ENCODE results near the gene ZNF335.

ZNF335 gene

DNA sequence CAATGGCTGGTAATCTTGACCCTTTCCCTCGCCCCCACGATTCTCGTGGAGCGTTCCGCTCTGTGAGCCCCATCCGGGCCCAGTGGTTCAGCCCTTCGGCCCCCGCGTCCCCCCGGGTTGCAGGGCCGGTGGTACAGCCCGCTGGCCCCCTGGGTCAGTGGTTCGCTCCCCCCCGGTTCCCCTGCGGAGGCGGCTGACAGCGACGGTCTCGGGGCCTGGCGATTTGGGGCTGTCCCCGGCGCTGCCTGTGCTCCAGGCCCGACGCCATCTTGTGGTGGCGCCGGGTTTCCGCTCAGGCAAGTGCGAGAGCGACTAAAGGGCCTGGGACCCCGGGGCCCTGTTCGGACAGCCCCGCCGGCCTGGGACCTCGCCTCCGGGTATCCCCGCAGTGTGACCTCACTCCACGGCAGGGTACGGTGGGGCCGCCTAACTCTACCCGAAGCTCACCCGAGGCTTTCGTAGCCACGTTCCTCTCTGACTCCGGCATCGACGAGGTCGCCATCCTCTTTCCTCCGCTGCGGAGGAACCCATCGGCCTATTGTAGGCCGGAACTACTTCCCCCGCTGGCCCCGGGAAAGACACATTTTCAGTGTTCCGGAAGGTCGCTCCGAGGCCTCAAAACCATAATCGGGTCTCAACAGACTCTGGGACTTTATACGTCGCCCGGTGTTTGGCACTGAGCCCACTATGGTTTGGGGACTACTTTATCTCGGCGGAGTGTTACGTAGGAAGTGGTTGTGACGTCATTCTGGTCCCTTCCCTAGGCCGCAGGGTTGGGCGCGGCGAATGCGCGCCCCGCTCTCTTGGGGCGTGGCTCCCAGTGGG, at the start of gene ZNF335:
Gene ZNF335 (minus strand): TSS at position 529 of the 825 bp plus-strand sequence. CDS start 793 bp downstream, outside the sequence.
- DNase-seq (ENCODE audit: low read depth in 2 of 2) = peak; percentile 89 to 90

DNA sequence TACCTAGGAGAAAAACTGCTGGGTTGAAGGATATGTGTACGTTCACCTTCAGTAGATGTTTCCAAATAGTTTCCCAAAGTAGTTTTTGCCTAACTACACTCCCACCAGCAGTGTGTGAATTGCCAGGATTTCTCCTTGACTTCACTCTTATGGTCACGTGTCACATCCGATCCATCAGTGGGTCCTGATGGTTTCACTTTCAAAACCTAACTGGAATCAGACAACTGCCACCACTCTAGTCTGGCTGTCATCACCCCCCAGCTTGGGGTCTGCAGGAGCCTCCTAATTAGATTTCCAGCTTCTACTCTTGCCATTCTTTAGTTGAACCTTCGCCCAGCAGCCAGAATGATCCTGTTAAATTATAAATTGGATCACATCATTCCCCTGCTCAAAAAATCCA, 48.6 kb upstream of the ZNF335 start:
- DNase-seq (ENCODE audit: low read depth in 2 of 2) = no peak

GRCh38 chr20:46018611-46019010, 46.6 kb upstream of the ZNF335 start:
- no peak for DNase-seq (ENCODE audit: low read depth in 2 of 2)

DNA sequence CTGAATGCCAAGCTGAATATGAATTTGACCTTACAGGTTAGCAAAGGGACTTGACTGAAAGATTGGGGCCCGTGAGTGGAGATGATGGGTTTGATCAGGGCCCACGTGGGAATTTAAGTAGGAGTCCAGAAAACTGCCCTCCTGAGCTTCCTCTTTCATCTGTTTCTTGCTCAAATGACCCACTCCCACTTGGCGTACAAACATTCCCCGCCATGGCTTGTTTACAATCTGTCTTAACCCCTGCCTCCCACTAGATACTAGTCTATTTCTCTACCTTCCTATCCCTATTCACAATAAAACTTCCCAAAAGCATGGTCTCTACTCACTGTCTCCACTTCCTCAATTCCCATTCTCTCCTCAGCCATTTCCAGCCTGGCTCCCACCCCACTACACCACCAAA, 46.1 kb upstream of the ZNF335 start:
- no peak for DNase-seq (ENCODE audit: low read depth in 2 of 2)

DNA sequence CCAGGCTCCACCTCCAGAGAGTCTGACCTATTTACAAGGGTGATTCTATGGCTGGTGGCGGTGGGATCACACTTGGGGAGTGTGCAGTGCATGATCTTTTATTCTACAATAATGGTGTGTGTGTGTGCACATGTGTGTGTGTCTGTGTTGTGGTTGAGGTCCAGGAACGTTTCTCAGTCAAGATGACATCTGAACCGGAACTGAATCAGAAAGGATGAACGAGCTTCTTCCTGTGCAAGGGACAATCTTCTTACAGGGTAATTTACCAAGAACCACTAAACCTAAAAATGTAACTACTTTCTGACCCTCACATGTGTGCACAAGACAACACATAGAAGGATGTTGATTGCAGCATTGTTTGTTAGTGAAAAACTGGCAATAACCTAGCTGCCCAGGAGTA, 45.3 kb upstream of the ZNF335 start:
- no peak for DNase-seq (ENCODE audit: low read depth in 2 of 2)

DNA sequence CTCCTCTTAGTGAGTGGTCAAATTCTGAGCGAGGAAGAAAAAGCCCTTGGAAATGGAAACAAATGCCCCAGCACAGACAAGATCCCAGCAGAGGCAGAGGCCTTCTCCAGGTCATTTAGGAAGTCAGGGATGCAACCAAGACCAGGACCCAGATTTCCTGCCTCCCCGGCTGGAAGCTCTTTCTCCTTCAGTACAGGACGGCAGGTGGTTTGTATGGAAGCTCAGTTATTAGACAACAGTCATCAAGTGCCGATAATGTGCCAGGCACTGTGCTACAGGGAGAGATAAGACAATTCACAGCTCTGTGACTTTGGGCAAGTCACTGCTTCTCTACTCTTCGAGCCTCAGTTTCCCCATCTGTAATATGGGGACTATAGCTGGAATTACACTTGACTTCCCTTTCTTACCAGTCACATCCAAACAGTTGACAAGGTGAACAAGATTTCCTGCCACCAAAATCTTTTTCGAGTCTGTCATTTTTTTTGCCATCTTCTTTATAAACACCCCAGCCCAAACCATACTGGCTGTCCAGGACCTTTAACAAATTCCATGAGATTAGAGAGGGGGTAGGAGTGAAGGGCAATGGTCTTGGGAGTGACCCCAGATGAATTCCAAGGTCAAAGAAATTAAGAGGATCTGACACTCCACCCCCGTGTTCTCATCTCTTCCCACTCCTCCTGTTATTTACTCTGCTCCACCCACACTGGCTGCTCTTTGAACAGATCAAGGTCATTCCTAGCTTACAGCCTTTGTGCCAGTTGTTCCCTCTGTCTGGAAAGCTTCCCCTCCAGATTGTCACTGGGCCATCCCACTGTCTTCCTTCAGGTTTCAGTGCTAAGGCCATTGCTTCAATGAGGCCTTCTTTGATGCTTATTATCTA, 42.8 kb upstream of the ZNF335 start:
- no peak for DNase-seq (ENCODE audit: low read depth in 2 of 2)

GRCh38 chr20:46013829-46014516, 42.0 kb upstream of the ZNF335 start:
- DNase-seq (ENCODE audit: low read depth in 2 of 2) = peak in 1 of 2 experiments; percentile 65

- no peak for DNase-seq (ENCODE audit: low read depth in 2 of 2)
Observed at GRCh38 chr20:46013322-46013828, 41.4 kb upstream of the ZNF335 start.

GRCh38 chr20:46012921-46013320, 40.9 kb upstream of the ZNF335 start:
- DNase-seq (ENCODE audit: low read depth in 2 of 2) = no peak

GRCh38 chr20:46011631-46012482, 39.9 kb upstream of the ZNF335 start:
- DNase-seq (ENCODE audit: low read depth in 2 of 2) = no peak

GRCh38 chr20:46010491-46011391, 38.7 kb upstream of the ZNF335 start:
- no peak for DNase-seq (ENCODE audit: low read depth in 2 of 2)

GRCh38 chr20:46009816-46010215, 37.8 kb upstream of the ZNF335 start:
- no peak for DNase-seq (ENCODE audit: low read depth in 2 of 2)

DNA sequence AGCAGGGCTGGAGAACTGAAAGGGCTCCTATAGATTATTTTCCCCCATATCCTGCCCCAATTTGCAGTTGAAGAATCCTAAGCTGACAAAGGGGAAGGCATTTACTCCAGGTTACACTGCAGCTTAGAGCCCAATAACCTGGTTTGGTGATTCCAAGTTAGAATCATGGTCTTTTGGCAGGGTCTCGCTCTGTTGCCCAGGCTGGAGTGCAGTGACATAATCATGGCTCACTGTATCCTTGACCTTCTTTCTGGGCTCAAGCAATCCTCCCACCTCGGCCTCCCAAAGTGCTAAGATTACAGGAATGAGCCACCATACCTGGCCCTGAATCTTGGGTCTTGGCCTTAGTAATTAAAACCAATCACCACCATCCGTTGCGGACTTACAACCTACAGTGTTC, 35.7 kb upstream of the ZNF335 start:
- DNase-seq (ENCODE audit: low read depth in 2 of 2) = no peak

DNA sequence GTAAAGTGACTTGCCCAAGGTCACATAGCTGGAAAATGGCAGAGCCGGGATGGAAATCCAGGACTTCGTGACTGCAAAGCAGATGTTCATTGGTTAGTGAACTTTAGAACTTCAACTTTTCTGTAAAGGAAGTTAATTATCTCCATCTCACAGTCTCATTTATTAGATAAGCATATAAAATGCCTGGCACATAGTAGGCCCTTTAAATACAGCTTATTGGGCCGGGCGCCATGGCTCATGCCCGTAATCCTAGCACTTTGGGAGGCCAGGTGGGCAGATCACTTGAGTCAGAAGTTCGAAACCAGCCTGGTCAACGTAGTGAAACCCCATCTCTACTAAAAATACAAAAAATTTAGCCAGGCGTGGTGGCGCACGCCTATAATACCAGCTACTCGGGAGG, 35.0 kb upstream of the ZNF335 start:
- no peak for DNase-seq (ENCODE audit: low read depth in 2 of 2)

- DNase-seq (ENCODE audit: low read depth in 2 of 2) = no peak
Observed at GRCh38 chr20:46006022-46006705, 34.2 kb upstream of the ZNF335 start.

DNA sequence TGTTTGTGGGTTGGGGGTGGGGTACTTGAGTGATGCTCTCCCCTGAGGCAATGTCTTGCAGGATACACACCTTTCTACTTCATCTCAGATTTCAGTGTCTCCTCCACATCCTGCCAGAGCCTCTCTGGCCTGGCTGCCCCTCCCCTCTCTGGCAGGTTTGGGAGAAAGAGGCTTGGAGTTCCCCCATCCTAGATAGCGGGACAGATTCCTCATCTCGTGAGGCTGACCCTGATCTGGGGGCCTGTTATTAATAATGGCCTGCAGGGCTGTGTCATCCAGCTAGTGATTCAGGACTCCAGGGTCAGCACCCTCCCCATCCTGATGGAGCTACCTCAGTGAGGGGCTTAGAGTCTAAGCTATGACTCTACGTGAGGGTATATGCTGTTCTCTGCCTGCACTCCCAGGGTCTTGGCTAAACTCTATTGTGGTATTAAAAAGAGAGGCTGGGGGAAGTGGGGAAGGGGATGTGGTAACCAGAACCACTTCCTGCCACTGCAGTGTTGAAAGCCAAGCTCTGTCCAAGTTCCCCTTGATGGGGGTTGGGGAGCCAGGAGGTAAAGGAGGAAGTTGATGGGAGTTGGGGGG, 33.0 kb upstream of the ZNF335 start:
- no peak for DNase-seq (ENCODE audit: low read depth in 2 of 2)

DNA sequence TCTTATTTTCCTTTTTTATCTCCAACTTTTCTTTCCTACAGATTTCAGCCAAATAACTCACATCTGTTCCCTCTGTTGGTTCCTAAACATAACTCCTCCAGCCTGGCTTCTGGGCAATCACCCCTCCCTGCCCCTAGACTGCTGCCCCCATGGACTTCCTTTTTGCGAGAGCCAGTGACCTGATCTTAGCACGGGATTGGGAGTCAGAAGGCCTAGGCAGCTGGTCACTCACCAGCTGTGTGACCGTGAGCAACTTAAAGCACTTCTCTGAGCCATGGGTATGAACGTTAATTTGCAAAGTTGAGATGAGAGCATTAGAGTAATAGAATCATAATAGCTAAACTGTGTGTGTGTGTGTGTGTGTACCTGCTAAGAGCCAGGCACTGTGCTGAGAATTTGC, 32.2 kb upstream of the ZNF335 start:
- DNase-seq (ENCODE audit: low read depth in 2 of 2) = no peak

GRCh38 chr20:46002008-46002407, 30.0 kb upstream of the ZNF335 start:
- DNase-seq (ENCODE audit: low read depth in 2 of 2) = no peak

DNA sequence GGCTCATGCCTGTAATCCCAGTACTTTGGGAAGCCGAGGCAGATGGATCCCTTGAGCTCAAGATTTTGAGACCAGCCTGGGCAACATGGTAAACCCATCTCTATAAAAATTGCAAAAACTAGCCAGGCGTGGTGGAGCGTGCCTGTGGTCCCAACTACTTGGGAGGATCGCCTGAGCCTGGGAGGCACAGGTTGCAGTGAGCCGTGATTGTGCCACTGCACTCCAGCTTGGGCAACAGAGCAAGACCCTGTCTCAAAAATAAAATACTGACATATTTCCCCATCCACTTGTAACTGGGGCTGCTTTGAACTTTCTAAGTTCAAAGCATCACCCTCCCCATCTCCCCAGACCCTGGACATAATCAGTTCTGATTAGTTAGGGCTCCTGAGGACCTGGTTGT, 29.5 kb upstream of the ZNF335 start:
- DNase-seq (ENCODE audit: low read depth in 2 of 2) = no peak
